ENCODE measurements around the gene MIR17HG.
"Not testable (repeated sequence)": the region's sequence is repeated elsewhere in the genome, so short reads cannot be mapped to it uniquely, and the experiment has no call there.

MIR17HG gene

GRCh38 chr13:91347202-91347995 is at the start of gene MIR17HG:
Gene MIR17HG, plus strand, starts transcription at chr13:91347687.
- DNase-seq, result peak in 57 of 58 donors; percentile 16 to 89 (median 73)

- no peak for DNase-seq
Measured at GRCh38 chr13:91298060-91298459, 49.4 kb upstream of the MIR17HG start.

DNA sequence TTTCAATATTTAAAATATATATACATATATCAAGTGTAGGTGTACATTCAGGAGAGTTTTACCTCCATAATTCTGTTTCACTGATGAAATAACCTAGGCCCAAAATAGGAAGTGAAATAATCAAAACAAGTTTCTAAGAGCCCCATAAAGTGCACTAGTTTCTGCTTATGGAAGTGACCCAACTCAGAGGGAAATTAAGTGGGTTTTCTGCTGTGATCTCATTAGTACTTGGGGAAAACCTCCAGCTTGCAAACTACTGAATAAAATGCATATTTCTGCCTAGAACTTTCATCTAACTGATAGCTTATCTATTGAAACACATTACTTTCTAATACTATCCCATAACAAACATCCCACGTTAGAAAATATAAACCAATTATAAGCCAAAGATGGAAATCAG is 45.4 kb upstream of the MIR17HG start:
- no peak for DNase-seq

DNA sequence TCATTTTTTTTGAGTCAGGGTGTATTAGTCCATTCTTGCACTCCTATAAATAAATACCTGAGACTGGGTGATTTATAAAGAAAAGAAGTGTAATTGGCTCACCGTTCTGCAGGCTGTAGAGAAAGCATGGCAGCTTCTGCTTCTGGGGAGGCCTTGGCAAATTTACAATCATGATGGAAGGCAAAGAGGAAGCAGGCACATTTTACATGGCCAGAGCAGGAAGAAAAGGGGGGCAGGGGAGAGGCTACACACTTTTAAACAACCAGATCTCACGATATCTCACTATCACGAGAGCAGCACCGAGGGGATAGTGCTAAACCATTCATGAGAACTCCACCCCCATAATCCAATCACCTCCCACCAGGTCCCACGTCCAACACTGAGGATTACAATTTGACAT is 44.5 kb upstream of the MIR17HG start:
- DNase-seq, result no peak

GRCh38 chr13:91304741-91305140 is 42.7 kb upstream of the MIR17HG start:
- no peak for DNase-seq

DNA sequence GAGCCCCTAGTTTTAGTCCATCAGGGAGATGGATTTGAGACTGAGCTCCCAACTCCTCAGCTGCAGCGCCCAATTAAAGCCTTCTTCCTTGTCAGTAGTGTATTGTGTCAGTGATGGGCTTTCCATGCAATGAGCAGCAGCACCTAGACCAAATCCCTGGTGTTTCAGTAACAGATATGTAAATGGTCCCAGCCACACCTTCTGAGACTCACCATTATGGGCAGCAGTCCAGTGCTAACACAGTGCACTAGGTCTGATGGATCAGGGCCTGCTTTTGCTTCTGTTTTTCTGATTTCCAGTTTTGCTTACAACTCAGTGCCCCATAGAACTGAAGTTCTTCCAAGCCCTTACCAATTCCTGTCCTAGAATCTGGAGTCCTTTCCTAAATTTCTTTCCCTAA is 41.8 kb upstream of the MIR17HG start:
- DNase-seq, result no peak

DNA sequence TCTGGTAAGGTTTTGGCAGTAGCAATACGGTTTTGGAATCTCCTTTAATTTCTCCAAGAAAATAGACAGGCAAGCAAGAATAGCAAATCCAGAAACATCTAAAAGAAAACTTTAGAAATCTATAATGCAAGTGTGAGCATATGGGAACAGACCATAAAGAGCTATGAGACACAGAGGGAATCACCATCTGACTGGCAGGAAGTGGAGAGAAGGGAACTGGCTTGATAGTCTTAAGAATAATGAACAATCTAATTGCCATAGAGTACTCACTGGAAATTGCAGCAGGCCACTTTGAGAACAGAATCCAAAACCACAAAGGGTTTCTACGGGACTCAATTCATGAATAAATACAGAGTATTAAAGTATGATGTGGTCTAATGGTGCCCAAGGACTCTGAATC is 39.6 kb upstream of the MIR17HG start:
- DNase-seq, result no peak

- no peak for DNase-seq
Measured at GRCh38 chr13:91308299-91308698, 39.2 kb upstream of the MIR17HG start.

- DNase-seq, result no peak
Measured at GRCh38 chr13:91311491-91311890, 36.0 kb upstream of the MIR17HG start.

- DNase-seq, result no peak
Measured at GRCh38 chr13:91312324-91312723, 35.2 kb upstream of the MIR17HG start.

GRCh38 chr13:91313103-91313502 is 34.4 kb upstream of the MIR17HG start:
- peak in 3 of 58 donors; percentile 9 to 44 (median 18) for DNase-seq

DNA sequence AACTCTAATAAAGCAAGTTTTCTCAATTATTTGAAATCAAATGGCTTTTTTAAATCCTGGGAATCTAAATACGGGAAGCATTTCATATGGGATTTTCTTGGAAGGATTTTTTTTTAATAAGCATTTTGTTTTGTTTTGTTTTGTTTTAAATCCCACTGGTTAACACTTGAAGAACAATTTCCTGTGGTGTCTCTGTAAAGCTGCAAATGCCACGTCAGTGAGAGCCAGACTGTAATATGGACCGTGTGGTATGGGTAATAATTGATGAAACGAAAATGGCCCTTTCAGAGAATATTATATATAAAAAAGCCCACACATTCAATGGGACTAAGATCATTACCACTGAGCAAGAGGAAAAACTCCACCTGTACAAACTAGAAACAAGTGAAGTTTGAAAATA is 33.9 kb upstream of the MIR17HG start:
- no peak for DNase-seq

DNA sequence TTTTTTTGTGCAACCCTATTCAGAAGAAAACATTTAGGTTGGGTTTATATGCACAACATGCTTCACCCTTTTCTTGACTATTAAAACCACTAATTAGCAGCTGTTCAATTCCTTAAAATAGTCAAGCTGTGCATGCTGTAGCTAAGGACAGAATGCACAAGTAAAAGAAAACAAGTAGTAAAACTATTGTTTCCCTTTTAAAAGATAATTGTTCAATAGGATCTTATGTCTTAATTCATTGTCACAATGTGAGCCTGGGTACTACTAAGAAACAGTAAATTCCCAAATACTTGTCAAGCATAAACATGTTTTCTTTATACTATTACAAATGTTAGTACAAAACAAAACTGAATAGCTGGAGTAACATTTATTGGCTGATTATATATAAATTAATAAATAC is 32.6 kb upstream of the MIR17HG start:
- no peak for DNase-seq

DNA sequence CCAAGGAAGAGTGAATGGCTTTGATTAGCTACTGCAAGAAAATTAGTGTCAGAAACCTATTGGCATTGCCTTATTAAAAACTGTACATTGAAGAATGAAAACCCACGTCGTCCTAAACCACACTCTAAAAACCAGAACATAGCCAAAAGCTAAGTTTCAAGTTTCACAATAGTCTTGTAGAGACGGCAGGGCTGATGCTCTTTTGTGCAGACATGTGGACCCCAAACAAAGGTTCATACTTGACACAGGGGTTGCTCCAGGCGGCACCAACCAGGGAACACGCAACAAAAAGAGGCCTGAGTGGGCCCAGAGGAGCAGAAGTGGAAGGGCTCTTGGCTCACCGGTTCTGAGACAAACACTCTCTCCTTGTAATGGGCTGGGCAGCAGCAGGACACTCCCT is 28.6 kb upstream of the MIR17HG start:
- DNase-seq, result no peak

- DNase-seq, result no peak
Measured at GRCh38 chr13:91319996-91320395, 27.5 kb upstream of the MIR17HG start.

- not testable (repeated sequence) for DNase-seq
Measured at GRCh38 chr13:91320990-91321389, 26.5 kb upstream of the MIR17HG start.

DNA sequence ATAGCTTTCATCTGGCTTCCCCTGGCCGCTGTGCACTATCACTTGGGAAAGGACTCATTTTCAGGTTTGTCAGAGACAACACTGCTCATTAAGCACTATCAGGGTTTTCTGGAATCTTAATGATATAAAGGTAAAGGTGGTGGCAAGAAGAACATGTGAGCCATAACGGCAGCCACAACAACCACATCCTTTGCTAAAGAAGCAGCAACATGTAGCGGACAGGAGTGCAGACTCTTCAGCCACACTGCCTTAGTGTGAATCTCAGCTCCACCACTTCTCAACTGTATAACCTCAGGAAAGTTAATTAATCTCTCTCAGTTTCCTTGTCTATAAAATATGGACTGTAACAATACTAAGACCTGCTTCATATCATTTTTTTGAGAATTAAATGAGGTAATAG is 24.1 kb upstream of the MIR17HG start:
- no peak for DNase-seq

- no peak for DNase-seq
Measured at GRCh38 chr13:91326146-91326545, 21.3 kb upstream of the MIR17HG start.

- DNase-seq, result no peak
Measured at GRCh38 chr13:91328726-91329125, 18.8 kb upstream of the MIR17HG start.

- no peak for DNase-seq
Measured at GRCh38 chr13:91329733-91330132, 17.8 kb upstream of the MIR17HG start.

DNA sequence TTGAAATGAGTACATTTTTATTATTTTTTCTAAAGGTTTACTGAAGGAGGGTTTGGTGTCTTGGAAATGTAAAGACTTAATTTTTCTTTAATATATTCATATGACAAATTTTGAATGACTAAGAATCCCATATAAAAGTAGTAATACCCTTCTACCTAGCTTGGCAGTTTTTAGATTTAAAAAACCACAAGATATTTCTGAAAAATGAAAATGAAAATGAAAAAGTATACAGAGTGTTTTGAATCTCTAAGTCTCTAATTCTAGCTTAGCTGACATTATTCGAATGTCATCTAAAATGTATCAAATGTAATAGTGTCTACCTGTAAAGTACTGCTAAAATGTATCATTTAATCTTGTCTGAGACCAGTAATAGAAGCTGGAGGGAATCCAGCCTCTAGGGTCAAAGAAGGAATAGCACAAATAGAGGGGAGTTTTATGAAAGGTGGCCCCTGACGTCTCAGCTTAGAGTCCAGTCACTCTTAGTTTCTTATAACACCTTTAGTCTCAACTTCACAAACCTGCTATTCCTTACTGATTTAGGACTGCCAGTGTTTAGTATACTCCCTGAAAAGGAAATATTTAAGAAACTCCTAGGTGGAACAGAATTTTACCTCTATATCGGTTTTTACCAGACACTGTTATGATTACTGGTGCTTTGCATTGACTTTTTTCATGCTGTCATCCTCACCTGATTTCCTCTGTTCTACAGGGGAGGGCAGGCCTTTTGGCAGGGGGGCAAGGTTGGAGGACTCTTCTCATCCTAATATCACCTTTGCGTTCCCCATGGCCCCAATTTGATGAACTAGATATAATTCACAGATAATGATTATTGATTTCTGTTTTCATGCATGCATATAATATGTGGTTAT is 16.2 kb upstream of the MIR17HG start:
- DNase-seq, result no peak

GRCh38 chr13:91346062-91346461 is 1.4 kb upstream of the MIR17HG start:
- no peak for DNase-seq

DNA sequence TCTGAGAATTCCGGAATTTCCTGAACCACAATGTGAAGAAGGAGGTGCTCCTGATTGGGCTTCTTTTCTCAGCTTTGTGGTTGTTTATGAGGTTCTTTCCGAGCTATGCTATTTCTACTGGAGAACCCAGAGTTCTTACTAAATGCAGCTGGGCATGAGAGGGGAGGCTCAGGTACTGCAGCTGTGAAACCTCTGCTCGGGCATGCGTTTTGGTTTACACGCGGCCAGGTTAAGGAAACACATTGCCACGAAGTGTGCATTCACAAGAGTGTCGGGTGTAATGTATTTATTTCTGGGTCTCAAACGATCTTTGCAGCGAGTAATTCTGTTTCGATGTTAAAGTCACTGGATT is 661 bp upstream of the MIR17HG start:
- peak in 15 of 58 donors; percentile 3 to 50 (median 17) for DNase-seq
